ENCODE measurements around the gene EHMT2.

The EHMT2 gene

GRCh38 chr6:31862344-31863235 lies 34.9 kb downstream of the EHMT2 start, which contains the start of gene NEU1:
Gene NEU1 (minus strand): TSS chr6:31862821. CDS start chr6:31862776, 45 bp downstream.
- peak within 1 kb of the TSS; percentile 66 to 99 for H3K4me3 ChIP-seq (ENCODE audit: insufficient read depth in 1 of 2, low read depth in 1 of 2, low read length in 2 of 2)
- H3K14ac ChIP-seq (ENCODE audit: low read length in 2 of 2): peak within 1 kb of the TSS in 1 of 2 experiments; percentile 81
- peaks cover 11% of the 10 kb centered on the region for H3K4me1 ChIP-seq (ENCODE audit: control insufficient read depth, insufficient read depth, low read depth, low read length)
- no peaks in the 10 kb centered on the region for H3K27me3 ChIP-seq (ENCODE audit: control insufficient read depth in 1 of 2, insufficient read depth in 1 of 2, low read length in 2 of 2)
- H2BK12ac ChIP-seq (ENCODE audit: low read length in 2 of 2): peak within 1 kb of the TSS in 1 of 2 experiments; percentile 7
- peak; percentile 100 for DNase-seq
- H4K91ac ChIP-seq (ENCODE audit: low read length): peak within 1 kb of the TSS; percentile 64
- H3K23ac ChIP-seq (ENCODE audit: low read length in 2 of 2): peak within 1 kb of the TSS in 1 of 2 experiments; percentile 2
- no peak within 1 kb of the TSS for H2BK120ac ChIP-seq (ENCODE audit: low read depth, low read length)
- H4K8ac ChIP-seq (ENCODE audit: low read length): peak within 1 kb of the TSS; percentile 59
- H3K27ac ChIP-seq (ENCODE audit: low read length, poor library complexity, severe bottlenecking): peak within 1 kb of the TSS; percentile 30
- H3K4ac ChIP-seq (ENCODE audit: low read depth in 1 of 2, low read length in 2 of 2): peak within 1 kb of the TSS; percentile 20 to 69
- peak within 1 kb of the TSS; percentile 89 for H2BK15ac ChIP-seq (ENCODE audit: low read depth, poor library complexity, severe bottlenecking)
- peak within 1 kb of the TSS; percentile 40 for H3K18ac ChIP-seq (ENCODE audit: low read depth in 1 of 2, low read length in 2 of 2)
- H2AK5ac ChIP-seq (ENCODE audit: low read length, severe bottlenecking): no peak within 1 kb of the TSS
- no peaks in the 10 kb centered on the region for H3K9me3 ChIP-seq (ENCODE audit: control insufficient read depth, low read length)
- peak within 1 kb of the TSS; percentile 97 for H3K9ac ChIP-seq (ENCODE audit: low read length)
- peaks cover 31 to 34% of the 10 kb centered on the region in 2 experiments for H3K36me3 ChIP-seq (ENCODE audit: control insufficient read depth in 1 of 2, insufficient read depth in 2 of 2, low read depth in 1 of 2, low read length in 2 of 2)
- H3K4me2 ChIP-seq (ENCODE audit: low read length, poor library complexity, severe bottlenecking): peak within 1 kb of the TSS; percentile 95
- H3K79me1 ChIP-seq (replicated peaks; ENCODE audit: low read length, poor library complexity, severe bottlenecking): peaks cover 33% of the 10 kb centered on the region
- WGBS: under 1% methylated on average over 61 of the region's 64 CpGs
- peak within 1 kb of the TSS; percentile 24 for H2BK5ac ChIP-seq (ENCODE audit: low read depth, low read length, poor library complexity, severe bottlenecking)
- peak within 1 kb of the TSS; percentile 65 for H2AFZ ChIP-seq (ENCODE audit: low read depth, low read length)

GRCh38 chr6:31861919-31862343 lies 35.6 kb downstream of the EHMT2 start:
- Histone ChIP-seq H3K9ac (ENCODE audit: low read length) (peak overlapping the region; percentile 97), H3K14ac (ENCODE audit: low read length in 2 of 2) (peak overlapping the region in 1 of 2 experiments; percentile 81), H3K27me3 (ENCODE audit: control insufficient read depth in 1 of 2, insufficient read depth in 1 of 2, low read length in 2 of 2) (no peaks in the 10 kb centered on the region), H2BK120ac (ENCODE audit: low read depth, low read length) (no peak overlapping the region), H3K36me3 (ENCODE audit: control insufficient read depth in 1 of 2, insufficient read depth in 2 of 2, low read depth in 1 of 2, low read length in 2 of 2) (peaks cover 31 to 41% of the 10 kb centered on the region in 2 experiments), H3K4me1 (ENCODE audit: control insufficient read depth, insufficient read depth, low read depth, low read length) (peaks cover 11% of the 10 kb centered on the region), H3K18ac (ENCODE audit: low read depth in 1 of 2, low read length in 2 of 2) (peak overlapping the region; percentile 40), H2BK12ac (ENCODE audit: low read length in 2 of 2) (peak overlapping the region in 1 of 2 experiments; percentile 7), H2AK5ac (ENCODE audit: low read length, severe bottlenecking) (no peak overlapping the region), H3K9me3 (ENCODE audit: control insufficient read depth, low read length) (no peaks in the 10 kb centered on the region), H3K4me3 (ENCODE audit: insufficient read depth in 1 of 2, low read depth in 1 of 2, low read length in 2 of 2) (peak overlapping the region; percentile 66 to 99), H4K91ac (ENCODE audit: low read length) (no peak overlapping the region), H3K27ac (ENCODE audit: low read length, poor library complexity, severe bottlenecking) (no peak overlapping the region), H2AFZ (ENCODE audit: low read depth, low read length) (no peak overlapping the region), H3K4ac (ENCODE audit: low read depth in 1 of 2, low read length in 2 of 2) (peak overlapping the region in 1 of 2 experiments; percentile 69), H3K4me2 (ENCODE audit: low read length, poor library complexity, severe bottlenecking) (peak overlapping the region; percentile 95), H3K79me1 (replicated peaks; ENCODE audit: low read length, poor library complexity, severe bottlenecking) (peaks cover 33% of the 10 kb centered on the region), H2BK5ac (ENCODE audit: low read depth, low read length, poor library complexity, severe bottlenecking) (peak overlapping the region; percentile 24), H3K23ac (ENCODE audit: low read length in 2 of 2) (peak overlapping the region in 1 of 2 experiments; percentile 2), H2BK15ac (ENCODE audit: low read depth, poor library complexity, severe bottlenecking) (peak overlapping the region; percentile 12), H4K8ac (ENCODE audit: low read length) (no peak overlapping the region)
- 64% methylated on average over 17 of the region's 17 CpGs for WGBS
- DNase-seq: no peak

- peaks cover 33% of the 10 kb centered on the region for H3K79me1 ChIP-seq (replicated peaks; ENCODE audit: low read length, poor library complexity, severe bottlenecking)
- H3K23ac ChIP-seq (ENCODE audit: low read length in 2 of 2): no peak overlapping the region
- WGBS: 99% methylated on average over 7 of the region's 7 CpGs
These were observed 36.3 kb downstream of the EHMT2 start for GRCh38 chr6:31861150-31861549.

GRCh38 chr6:31860349-31860748 lies 37.1 kb downstream of the EHMT2 start:
- Histone ChIP-seq H4K91ac (ENCODE audit: low read length) (no peak overlapping the region), H3K36me3 (ENCODE audit: control insufficient read depth in 1 of 2, insufficient read depth in 2 of 2, low read depth in 1 of 2, low read length in 2 of 2) (peaks cover 35 to 43% of the 10 kb centered on the region in 2 experiments), H2BK15ac (ENCODE audit: low read depth, poor library complexity, severe bottlenecking) (no peak overlapping the region), H3K9me3 (ENCODE audit: control insufficient read depth, low read length) (no peaks in the 10 kb centered on the region), H2AK5ac (ENCODE audit: low read length, severe bottlenecking) (no peak overlapping the region), H3K14ac (ENCODE audit: low read length in 2 of 2) (no peak overlapping the region), H3K23ac (ENCODE audit: low read length in 2 of 2) (no peak overlapping the region), H3K4me3 (ENCODE audit: insufficient read depth in 1 of 2, low read depth in 1 of 2, low read length in 2 of 2) (no peak overlapping the region), H3K9ac (ENCODE audit: low read length) (no peak overlapping the region), H2BK12ac (ENCODE audit: low read length in 2 of 2) (no peak overlapping the region), H3K4me2 (ENCODE audit: low read length, poor library complexity, severe bottlenecking) (no peak overlapping the region), H3K79me1 (replicated peaks; ENCODE audit: low read length, poor library complexity, severe bottlenecking) (peaks cover 33% of the 10 kb centered on the region), H4K8ac (ENCODE audit: low read length) (no peak overlapping the region), H3K27ac (ENCODE audit: low read length, poor library complexity, severe bottlenecking) (no peak overlapping the region), H3K18ac (ENCODE audit: low read depth in 1 of 2, low read length in 2 of 2) (no peak overlapping the region), H3K4ac (ENCODE audit: low read depth in 1 of 2, low read length in 2 of 2) (no peak overlapping the region), H2BK5ac (ENCODE audit: low read depth, low read length, poor library complexity, severe bottlenecking) (no peak overlapping the region), H2BK120ac (ENCODE audit: low read depth, low read length) (no peak overlapping the region), H2AFZ (ENCODE audit: low read depth, low read length) (no peak overlapping the region), H3K4me1 (ENCODE audit: control insufficient read depth, insufficient read depth, low read depth, low read length) (peaks cover 11% of the 10 kb centered on the region), H3K27me3 (ENCODE audit: control insufficient read depth in 1 of 2, insufficient read depth in 1 of 2, low read length in 2 of 2) (no peaks in the 10 kb centered on the region)
- no peak for DNase-seq
- WGBS: over 99% methylated on average over 13 of the region's 13 CpGs

More at GRCh38 chr6:31861150-31861549, 36.3 kb downstream of the EHMT2 start:
- no peak overlapping the region for H3K4ac ChIP-seq (ENCODE audit: low read depth in 1 of 2, low read length in 2 of 2)
- no peaks in the 10 kb centered on the region for H3K9me3 ChIP-seq (ENCODE audit: control insufficient read depth, low read length)
- no peak overlapping the region for H2BK5ac ChIP-seq (ENCODE audit: low read depth, low read length, poor library complexity, severe bottlenecking)
- peaks cover 11% of the 10 kb centered on the region for H3K4me1 ChIP-seq (ENCODE audit: control insufficient read depth, insufficient read depth, low read depth, low read length)
- peaks cover 31 to 43% of the 10 kb centered on the region in 2 experiments for H3K36me3 ChIP-seq (ENCODE audit: control insufficient read depth in 1 of 2, insufficient read depth in 2 of 2, low read depth in 1 of 2, low read length in 2 of 2)
- H2AFZ ChIP-seq (ENCODE audit: low read depth, low read length): no peak overlapping the region
- no peak overlapping the region for H2BK12ac ChIP-seq (ENCODE audit: low read length in 2 of 2)
- no peak overlapping the region for H3K4me3 ChIP-seq (ENCODE audit: insufficient read depth in 1 of 2, low read depth in 1 of 2, low read length in 2 of 2)
- no peak overlapping the region for H4K91ac ChIP-seq (ENCODE audit: low read length)
- no peaks in the 10 kb centered on the region for H3K27me3 ChIP-seq (ENCODE audit: control insufficient read depth in 1 of 2, insufficient read depth in 1 of 2, low read length in 2 of 2)
- no peak for DNase-seq
- H3K4me2 ChIP-seq (ENCODE audit: low read length, poor library complexity, severe bottlenecking): no peak overlapping the region
- H2BK15ac ChIP-seq (ENCODE audit: low read depth, poor library complexity, severe bottlenecking): no peak overlapping the region
- H2AK5ac ChIP-seq (ENCODE audit: low read length, severe bottlenecking): no peak overlapping the region
- H2BK120ac ChIP-seq (ENCODE audit: low read depth, low read length): no peak overlapping the region
- no peak overlapping the region for H4K8ac ChIP-seq (ENCODE audit: low read length)
- no peak overlapping the region for H3K14ac ChIP-seq (ENCODE audit: low read length in 2 of 2)
- H3K18ac ChIP-seq (ENCODE audit: low read depth in 1 of 2, low read length in 2 of 2): no peak overlapping the region
- H3K27ac ChIP-seq (ENCODE audit: low read length, poor library complexity, severe bottlenecking): no peak overlapping the region
- H3K9ac ChIP-seq (ENCODE audit: low read length): peak overlapping the region; percentile 97

All from mesenchymal stem cell (in vitro differentiated cells and primary cell).